Esophagus muscularis mucosa (tissue), 4 donors: ENCODE results near the gene NME5.

Source experiments
- EP300 ChIP-seq: sonication (generic); formaldehyde crosslinking; IDR thresholded peaks from one replicate; pipeline ENCODE4 v1.6.1; 2017; ENCODE audit warnings: antibody characterized with exemption
- POLR2A ChIP-seq: fragments of 450-650 bp; IDR thresholded peaks from one replicate; pipeline ENCODE4 v1.6.1; 2017; ENCODE audit warnings: antibody characterized with exemption, moderate library complexity, mild to moderate bottlenecking, low read depth
- TF ChIP-seq, protein P1 (sequence below), 3 experiments: fragments of 200-600 bp in 2 of 3; fragments of 450-650 bp in 1 of 3; sonication (generic) in 2 of 3; IDR thresholded peaks; one replicate each; pipeline ENCODE4 v1.5.1; 2017 to 2019; ENCODE audit warnings: antibody characterized with exemption in 3 of 3, mild to moderate bottlenecking in 2 of 3, moderate library complexity in 1 of 3

DNA sequence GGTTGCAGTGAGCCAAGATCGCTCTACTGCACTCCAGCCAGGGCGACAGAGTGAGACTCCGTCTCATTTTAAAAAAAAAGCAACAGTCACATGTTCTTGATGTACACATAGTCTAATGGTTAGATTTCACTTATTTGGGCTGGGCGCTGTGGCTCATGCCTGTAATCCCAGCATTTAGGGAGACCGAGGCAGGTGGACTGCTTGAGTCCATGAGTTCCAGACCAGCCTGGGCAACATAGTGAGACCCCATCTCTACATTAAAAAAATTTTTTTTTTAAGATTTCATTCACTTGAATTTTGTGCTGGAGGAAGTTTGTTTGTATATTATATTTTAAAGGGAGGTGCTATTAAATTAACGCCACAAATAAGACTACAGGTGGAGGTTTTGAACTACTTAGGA lies 33.5 kb downstream of the NME5 start:
- TF ChIP-seq, protein P1, sequence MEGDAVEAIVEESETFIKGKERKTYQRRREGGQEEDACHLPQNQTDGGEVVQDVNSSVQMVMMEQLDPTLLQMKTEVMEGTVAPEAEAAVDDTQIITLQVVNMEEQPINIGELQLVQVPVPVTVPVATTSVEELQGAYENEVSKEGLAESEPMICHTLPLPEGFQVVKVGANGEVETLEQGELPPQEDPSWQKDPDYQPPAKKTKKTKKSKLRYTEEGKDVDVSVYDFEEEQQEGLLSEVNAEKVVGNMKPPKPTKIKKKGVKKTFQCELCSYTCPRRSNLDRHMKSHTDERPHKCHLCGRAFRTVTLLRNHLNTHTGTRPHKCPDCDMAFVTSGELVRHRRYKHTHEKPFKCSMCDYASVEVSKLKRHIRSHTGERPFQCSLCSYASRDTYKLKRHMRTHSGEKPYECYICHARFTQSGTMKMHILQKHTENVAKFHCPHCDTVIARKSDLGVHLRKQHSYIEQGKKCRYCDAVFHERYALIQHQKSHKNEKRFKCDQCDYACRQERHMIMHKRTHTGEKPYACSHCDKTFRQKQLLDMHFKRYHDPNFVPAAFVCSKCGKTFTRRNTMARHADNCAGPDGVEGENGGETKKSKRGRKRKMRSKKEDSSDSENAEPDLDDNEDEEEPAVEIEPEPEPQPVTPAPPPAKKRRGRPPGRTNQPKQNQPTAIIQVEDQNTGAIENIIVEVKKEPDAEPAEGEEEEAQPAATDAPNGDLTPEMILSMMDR (IDR thresholded peaks at IDR 0.05) = no peak
- TF ChIP-seq POLR2A (no peak), EP300 (no peak)
